ENCODE results near the gene NAA20.

- TF ChIP-seq, protein P1, sequence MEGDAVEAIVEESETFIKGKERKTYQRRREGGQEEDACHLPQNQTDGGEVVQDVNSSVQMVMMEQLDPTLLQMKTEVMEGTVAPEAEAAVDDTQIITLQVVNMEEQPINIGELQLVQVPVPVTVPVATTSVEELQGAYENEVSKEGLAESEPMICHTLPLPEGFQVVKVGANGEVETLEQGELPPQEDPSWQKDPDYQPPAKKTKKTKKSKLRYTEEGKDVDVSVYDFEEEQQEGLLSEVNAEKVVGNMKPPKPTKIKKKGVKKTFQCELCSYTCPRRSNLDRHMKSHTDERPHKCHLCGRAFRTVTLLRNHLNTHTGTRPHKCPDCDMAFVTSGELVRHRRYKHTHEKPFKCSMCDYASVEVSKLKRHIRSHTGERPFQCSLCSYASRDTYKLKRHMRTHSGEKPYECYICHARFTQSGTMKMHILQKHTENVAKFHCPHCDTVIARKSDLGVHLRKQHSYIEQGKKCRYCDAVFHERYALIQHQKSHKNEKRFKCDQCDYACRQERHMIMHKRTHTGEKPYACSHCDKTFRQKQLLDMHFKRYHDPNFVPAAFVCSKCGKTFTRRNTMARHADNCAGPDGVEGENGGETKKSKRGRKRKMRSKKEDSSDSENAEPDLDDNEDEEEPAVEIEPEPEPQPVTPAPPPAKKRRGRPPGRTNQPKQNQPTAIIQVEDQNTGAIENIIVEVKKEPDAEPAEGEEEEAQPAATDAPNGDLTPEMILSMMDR (IDR thresholded peaks at IDR 0.05): no peak
- TF ChIP-seq POLR2A (IDR thresholded peaks at IDR 0.05) (no peak), POLR2AphosphoS5 (IDR thresholded peaks at IDR 0.05) (no peak)
These were observed 53.9 kb downstream of the NAA20 start for GRCh38 chr20:20070871-20071726.

All from breast epithelium (tissue), 3 donors.